PC-3 (cell line): ENCODE results near the gene PPP4R1. TPM values are rescaled to one million over a fixed set of nuclear protein-coding genes. Genes with fewer than 3 reads are reported as not detected.
A peak's percentile ranks its signal among the peaks of the same experiment; 100 is the strongest.

ENCODE experiments used
- ATAC-seq: fragments of 200-7000 bp; cut with Tn5 transposase; 2 replicates; pipeline ENCODE4 v1.9.1; 2020; ENCODE audit warnings: mild to moderate bottlenecking, moderate library complexity
- BruUV-seq: library from RNA; stranded (reverse); fragments of 400-500 nt; replicated peaks from 2 replicates; lab custom pipeline; 2021; lab: Mats Ljungman, UMichigan
- CTCF ChIA-PET: fragments of 300-600 bp; sonication (Branson Sonifier 250); formaldehyde crosslinking; loops from one replicate; lab custom pipeline; 2022; ENCODE audit warnings: antibody characterized with exemption; lab: Charles Lee
- POLR2A ChIA-PET: fragments of 300-600 bp; sonication (Branson Sonifier 250); formaldehyde crosslinking; loops from one replicate; lab custom pipeline; 2022; ENCODE audit warnings: antibody characterized with exemption; ENCODE audit not compliant: unreplicated experiment; lab: Charles Lee
- DNase-seq: peaks from one replicate; pipeline ENCODE4 v3.0.0-alpha.2; 2015
- H2AFZ ChIP-seq: fragments of 300-600 bp; sonication (generic); 2 replicates; pipeline ENCODE4 v1.6.0; 2016; ENCODE audit warnings: antibody characterized with exemption, low read length
- H3F3A ChIP-seq: fragments of 300-600 bp; sonication (generic); one replicate; pipeline ENCODE4 v1.6.0; 2017; ENCODE audit warnings: antibody characterized with exemption, low read length, control low read depth, mild to moderate bottlenecking; ENCODE audit not compliant: unreplicated experiment
- H3K27ac ChIP-seq: fragments of 300-600 bp; sonication (generic); 2 replicates; pipeline ENCODE4 v1.5.1; 2016; ENCODE audit warnings: mild to moderate bottlenecking, low read length
- H3K27me3 ChIP-seq: fragments of 300-600 bp; sonication (generic); 2 replicates; pipeline ENCODE4 v1.6.1; 2016; ENCODE audit warnings: low read length, mixed read lengths
- H3K36me3 ChIP-seq: fragments of 300-600 bp; sonication (generic); 2 replicates; pipeline ENCODE4 v1.6.1; 2016; ENCODE audit warnings: low read depth, mixed run types, low read length, mixed read lengths
- H3K4me1 ChIP-seq: fragments of 300-600 bp; sonication (generic); 2 replicates; pipeline ENCODE4 v1.5.1; 2016; ENCODE audit warnings: low read length; ENCODE audit not compliant: insufficient read depth
- H3K4me2 ChIP-seq: fragments of 300-600 bp; sonication (generic); 2 replicates; pipeline ENCODE4 v1.6.0; 2016; ENCODE audit warnings: low read length
- H3K4me3 ChIP-seq: fragments of 300-600 bp; sonication (generic); 2 replicates; pipeline ENCODE4 v1.5.1; 2016; ENCODE audit warnings: mild to moderate bottlenecking, low read length, mixed read lengths
- H3K79me2 ChIP-seq: fragments of 300-600 bp; sonication (generic); 2 replicates; pipeline ENCODE4 v1.6.1; 2017; ENCODE audit warnings: low read length, mixed read lengths
- H3K9ac ChIP-seq: fragments of 300-600 bp; sonication (generic); 2 replicates; pipeline ENCODE4 v1.6.0; 2016; ENCODE audit warnings: mild to moderate bottlenecking, low read length
- H3K9me2 ChIP-seq: fragments of 300-600 bp; sonication (generic); replicated peaks from 2 replicates; pipeline ENCODE4 v1.6.1; 2016; ENCODE audit warnings: mixed run types, low read length, mixed read lengths
- H3K9me3 ChIP-seq: fragments of 300-600 bp; sonication (generic); 2 replicates; pipeline ENCODE4 v1.6.1; 2016; ENCODE audit warnings: low read length, mixed read lengths
- H4K20me1 ChIP-seq: fragments of 300-600 bp; sonication (generic); 2 replicates; pipeline ENCODE4 v1.6.1; 2016; ENCODE audit warnings: low read length, mixed read lengths
- EZH2 ChIP-seq: fragments of 300-600 bp; sonication (generic); IDR thresholded peaks from one replicate; pipeline ENCODE4 v1.6.1; 2017; ENCODE audit warnings: antibody characterized with exemption, mild to moderate bottlenecking, low read length; ENCODE audit not compliant: unreplicated experiment
- EZH2phosphoT487 ChIP-seq: fragments of 300-600 bp; sonication (generic); IDR thresholded peaks from 2 replicates; pipeline ENCODE4 v1.6.1; 2018; ENCODE audit warnings: mild to moderate bottlenecking, antibody characterized with exemption, low read length, borderline replicate concordance
- intact Hi-C: fragments of 100-400 bp; cut with micrococcal nuclease; formaldehyde crosslinking; loops from 2 replicates; pipeline ENCODE4 v1.9.0; 2023
- total RNA-seq: library from RNA; depleted of rRNA; stranded (reverse); fragments of >200 nt; gene quantifications from 2 replicates; pipeline ENCODE4 v1.2.3, GENCODE V29; 2014
- TF ChIP-seq, protein P1 (sequence below): fragments of 300-600 bp; sonication (generic); conservative IDR thresholded peaks from 2 replicates; pipeline ENCODE4 v1.5.1; 2017; ENCODE audit warnings: antibody characterized with exemption, low read depth, mild to moderate bottlenecking, low read length

PPP4R1 gene
- total RNA-seq, 1 experiment from 2014 or later, result 154 TPM

GRCh38 chr18:9536354-9537152, 77.8 kb downstream of the PPP4R1 start:
- no peak overlapping the region for H3K4me3 ChIP-seq
- ATAC-seq, result no peak
- no peaks in the 10 kb centered on the region for H3K9me2 ChIP-seq
- no peak overlapping the region for H3K9ac ChIP-seq
- no peak overlapping the region for H3K4me2 ChIP-seq
- ChIA-PET CTCF (no interaction called here), POLR2A (no interaction called here)
- no peak for TF ChIP-seq EZH2phosphoT487
- TF ChIP-seq EZH2, result no peak
- TF ChIP-seq, protein P1, sequence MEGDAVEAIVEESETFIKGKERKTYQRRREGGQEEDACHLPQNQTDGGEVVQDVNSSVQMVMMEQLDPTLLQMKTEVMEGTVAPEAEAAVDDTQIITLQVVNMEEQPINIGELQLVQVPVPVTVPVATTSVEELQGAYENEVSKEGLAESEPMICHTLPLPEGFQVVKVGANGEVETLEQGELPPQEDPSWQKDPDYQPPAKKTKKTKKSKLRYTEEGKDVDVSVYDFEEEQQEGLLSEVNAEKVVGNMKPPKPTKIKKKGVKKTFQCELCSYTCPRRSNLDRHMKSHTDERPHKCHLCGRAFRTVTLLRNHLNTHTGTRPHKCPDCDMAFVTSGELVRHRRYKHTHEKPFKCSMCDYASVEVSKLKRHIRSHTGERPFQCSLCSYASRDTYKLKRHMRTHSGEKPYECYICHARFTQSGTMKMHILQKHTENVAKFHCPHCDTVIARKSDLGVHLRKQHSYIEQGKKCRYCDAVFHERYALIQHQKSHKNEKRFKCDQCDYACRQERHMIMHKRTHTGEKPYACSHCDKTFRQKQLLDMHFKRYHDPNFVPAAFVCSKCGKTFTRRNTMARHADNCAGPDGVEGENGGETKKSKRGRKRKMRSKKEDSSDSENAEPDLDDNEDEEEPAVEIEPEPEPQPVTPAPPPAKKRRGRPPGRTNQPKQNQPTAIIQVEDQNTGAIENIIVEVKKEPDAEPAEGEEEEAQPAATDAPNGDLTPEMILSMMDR, result no peak
- H3K27ac ChIP-seq, result no peak overlapping the region
- peak; percentile 84 for DNase-seq
- H3K27me3 ChIP-seq, result no peaks in the 10 kb centered on the region
- H3K36me3 ChIP-seq, result peaks cover 16% of the 10 kb centered on the region
- H3F3A ChIP-seq, result no peaks in the 10 kb centered on the region
- intact Hi-C loops, result no loop called here
- H3K9me3 ChIP-seq, result no peaks in the 10 kb centered on the region
- no peaks in the 10 kb centered on the region for H3K79me2 ChIP-seq
- no peaks in the 10 kb centered on the region for H4K20me1 ChIP-seq
- BruUV-seq, result TSS peak; percentile 26
- H2AFZ ChIP-seq, result no peak overlapping the region
- peaks cover 37% of the 10 kb centered on the region for H3K4me1 ChIP-seq

DNA sequence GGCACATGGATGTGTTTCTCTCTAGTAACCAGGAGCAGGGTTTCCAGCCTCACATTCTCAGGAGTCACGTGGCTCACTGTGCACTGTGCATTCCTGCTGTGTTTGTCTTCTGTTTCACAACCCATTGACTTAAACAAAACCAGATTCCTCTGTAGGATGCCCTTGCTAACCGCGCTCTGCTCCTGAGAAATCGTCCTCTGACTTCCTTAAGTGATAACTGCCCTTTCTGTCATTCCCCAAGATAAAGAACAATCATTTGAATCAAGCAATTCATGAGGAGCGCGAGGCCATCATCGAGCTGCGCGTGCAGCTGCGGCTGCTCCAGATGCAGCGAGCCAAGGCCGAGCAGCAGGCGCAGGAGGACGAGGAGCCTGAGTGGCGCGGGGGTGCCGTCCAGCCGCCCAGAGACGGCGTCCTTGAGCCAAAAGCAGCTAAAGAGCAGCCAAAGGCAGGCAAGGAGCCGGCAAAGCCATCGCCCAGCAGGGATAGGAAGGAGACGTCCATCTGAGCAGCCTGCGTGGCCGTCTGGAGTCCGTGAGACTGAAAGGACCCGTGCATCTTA, 78.8 kb downstream of the PPP4R1 start:
- TF ChIP-seq, protein P1, result no peak
- TF ChIP-seq EZH2 (no peak), EZH2phosphoT487 (no peak)
- no peaks in the 10 kb centered on the region for H4K20me1 ChIP-seq
- H3K36me3 ChIP-seq, result peaks cover 16% of the 10 kb centered on the region
- ChIA-PET POLR2A (no interaction called here), CTCF (no interaction called here)
- no peak for ATAC-seq
- intact Hi-C loops, result no loop called here
- peak; percentile 24 for DNase-seq
- H3F3A ChIP-seq, result no peaks in the 10 kb centered on the region
- H3K4me2 ChIP-seq, result no peak overlapping the region
- BruUV-seq, result no TSS peak
- no peaks in the 10 kb centered on the region for H3K79me2 ChIP-seq
- H3K4me3 ChIP-seq, result no peak overlapping the region
- H3K4me1 ChIP-seq, result peaks cover 36% of the 10 kb centered on the region
- H2AFZ ChIP-seq, result no peak overlapping the region
- H3K27ac ChIP-seq, result no peak overlapping the region
- no peaks in the 10 kb centered on the region for H3K27me3 ChIP-seq
- H3K9ac ChIP-seq, result no peak overlapping the region
- H3K9me2 ChIP-seq, result no peaks in the 10 kb centered on the region
- H3K9me3 ChIP-seq, result no peaks in the 10 kb centered on the region

DNA sequence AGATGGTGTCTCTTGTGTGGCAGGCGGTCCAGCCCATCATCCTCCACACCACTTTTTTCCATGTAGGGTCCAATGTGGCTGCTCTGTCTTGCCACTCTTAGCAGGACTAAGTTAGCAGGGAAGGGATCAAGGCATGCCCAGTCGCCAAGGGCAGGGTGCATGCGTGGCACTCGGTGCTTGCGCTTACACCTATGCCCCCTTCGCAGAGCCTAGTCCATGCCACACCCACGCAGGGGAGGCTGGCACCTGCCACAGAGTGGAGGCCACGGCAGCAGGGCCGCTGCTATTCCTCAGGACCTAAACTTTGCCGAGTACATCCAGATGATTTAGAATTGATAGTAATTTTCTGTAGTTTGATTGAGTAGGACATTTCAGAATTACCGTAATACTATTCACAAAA, 79.5 kb downstream of the PPP4R1 start:
- no peaks in the 10 kb centered on the region for H3K27me3 ChIP-seq
- no peak overlapping the region for H3K27ac ChIP-seq
- TF ChIP-seq EZH2, result no peak
- TF ChIP-seq, protein P1, result no peak
- TF ChIP-seq EZH2phosphoT487, result no peak
- no peaks in the 10 kb centered on the region for H3F3A ChIP-seq
- H3K9ac ChIP-seq, result no peak overlapping the region
- no peak overlapping the region for H3K4me3 ChIP-seq
- ChIA-PET POLR2A (no interaction called here), CTCF (no interaction called here)
- no peak for ATAC-seq
- no peaks in the 10 kb centered on the region for H3K9me2 ChIP-seq
- intact Hi-C loops, result no loop called here
- no peak overlapping the region for H3K4me2 ChIP-seq
- H3K4me1 ChIP-seq, result peaks cover 29% of the 10 kb centered on the region
- no peaks in the 10 kb centered on the region for H3K9me3 ChIP-seq
- H3K79me2 ChIP-seq, result no peaks in the 10 kb centered on the region
- no peak for DNase-seq
- no peaks in the 10 kb centered on the region for H4K20me1 ChIP-seq
- no TSS peak for BruUV-seq
- H2AFZ ChIP-seq, result no peak overlapping the region
- H3K36me3 ChIP-seq, result peaks cover 22% of the 10 kb centered on the region
